ENCODE measurements around the gene PRPF8.

PRPF8 gene

DNA sequence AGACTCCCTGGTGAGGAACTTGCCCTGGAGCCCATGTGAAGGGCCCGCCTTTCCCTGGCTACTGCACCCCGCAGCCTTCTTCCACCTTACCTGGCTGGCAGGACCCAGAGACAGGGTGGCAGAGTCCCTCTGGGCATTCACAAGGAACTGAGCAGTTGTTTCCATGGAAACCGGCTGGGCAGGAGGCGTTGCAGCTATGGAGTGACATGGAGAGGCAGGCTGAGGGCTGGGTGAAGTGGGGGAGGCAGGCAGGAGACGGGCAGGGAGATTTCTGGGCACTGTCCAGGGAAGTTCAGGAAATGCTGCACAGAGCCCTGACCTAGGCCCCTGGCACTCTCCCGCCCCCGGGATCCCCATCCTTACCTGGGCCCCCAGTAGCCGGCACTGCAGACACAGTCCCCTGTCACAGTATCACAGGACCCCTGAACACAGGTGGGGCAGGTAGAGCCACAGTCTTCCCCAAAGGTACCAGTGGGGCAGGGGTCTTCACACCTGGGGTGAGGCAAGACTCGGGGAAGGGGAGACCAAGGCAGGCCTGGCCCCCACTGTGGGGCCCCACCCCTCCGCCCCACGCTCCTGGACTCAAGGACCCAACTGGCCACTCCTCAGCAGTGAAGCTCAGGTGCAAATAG, 45.0 kb downstream of the PRPF8 start:
- Histone ChIP-seq H3K4me1 (ENCODE audit: insufficient read depth, low read length) (peaks cover 5% of the 10 kb centered on the region), H3K4me2 (ENCODE audit: insufficient read depth, low read length) (no peak overlapping the region), H3K79me2 (ENCODE audit: insufficient read depth, low read length) (no peaks in the 10 kb centered on the region), H3K9me3 (ENCODE audit: insufficient read depth, low read length, severe bottlenecking) (no peaks in the 10 kb centered on the region), H3K27ac (ENCODE audit: low read length) (no peak overlapping the region), H3K36me3 (ENCODE audit: insufficient read depth, low read length) (no peaks in the 10 kb centered on the region), H3K27me3 (ENCODE audit: insufficient read depth, low read length, poor library complexity) (peaks cover 4% of the 10 kb centered on the region), H4K20me1 (ENCODE audit: insufficient read depth, low read length) (peaks cover 3% of the 10 kb centered on the region; the same call in 1 of the 2 replicates), H3K4me3 (ENCODE audit: low read depth in 1 of 2, low read length in 2 of 2) (no peak overlapping the region), H3K9ac (ENCODE audit: low read depth, low read length) (no peak overlapping the region), H2AFZ (ENCODE audit: low read depth, low read length) (no peak overlapping the region)
- no peak for ATAC-seq (ENCODE audit: insufficient read depth, low read depth)
- no peak for TF ChIP-seq EZH2 (IDR thresholded peaks at IDR 0.05; ENCODE audit: borderline replicate concordance, low read depth, low read length, severe bottlenecking)
- TF ChIP-seq, protein P1, sequence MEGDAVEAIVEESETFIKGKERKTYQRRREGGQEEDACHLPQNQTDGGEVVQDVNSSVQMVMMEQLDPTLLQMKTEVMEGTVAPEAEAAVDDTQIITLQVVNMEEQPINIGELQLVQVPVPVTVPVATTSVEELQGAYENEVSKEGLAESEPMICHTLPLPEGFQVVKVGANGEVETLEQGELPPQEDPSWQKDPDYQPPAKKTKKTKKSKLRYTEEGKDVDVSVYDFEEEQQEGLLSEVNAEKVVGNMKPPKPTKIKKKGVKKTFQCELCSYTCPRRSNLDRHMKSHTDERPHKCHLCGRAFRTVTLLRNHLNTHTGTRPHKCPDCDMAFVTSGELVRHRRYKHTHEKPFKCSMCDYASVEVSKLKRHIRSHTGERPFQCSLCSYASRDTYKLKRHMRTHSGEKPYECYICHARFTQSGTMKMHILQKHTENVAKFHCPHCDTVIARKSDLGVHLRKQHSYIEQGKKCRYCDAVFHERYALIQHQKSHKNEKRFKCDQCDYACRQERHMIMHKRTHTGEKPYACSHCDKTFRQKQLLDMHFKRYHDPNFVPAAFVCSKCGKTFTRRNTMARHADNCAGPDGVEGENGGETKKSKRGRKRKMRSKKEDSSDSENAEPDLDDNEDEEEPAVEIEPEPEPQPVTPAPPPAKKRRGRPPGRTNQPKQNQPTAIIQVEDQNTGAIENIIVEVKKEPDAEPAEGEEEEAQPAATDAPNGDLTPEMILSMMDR (IDR thresholded peaks at IDR 0.05; ENCODE audit: borderline replicate concordance, extremely low read depth, low read length, poor library complexity, severe bottlenecking) = no peak
- no peak for DNase-seq

DNA sequence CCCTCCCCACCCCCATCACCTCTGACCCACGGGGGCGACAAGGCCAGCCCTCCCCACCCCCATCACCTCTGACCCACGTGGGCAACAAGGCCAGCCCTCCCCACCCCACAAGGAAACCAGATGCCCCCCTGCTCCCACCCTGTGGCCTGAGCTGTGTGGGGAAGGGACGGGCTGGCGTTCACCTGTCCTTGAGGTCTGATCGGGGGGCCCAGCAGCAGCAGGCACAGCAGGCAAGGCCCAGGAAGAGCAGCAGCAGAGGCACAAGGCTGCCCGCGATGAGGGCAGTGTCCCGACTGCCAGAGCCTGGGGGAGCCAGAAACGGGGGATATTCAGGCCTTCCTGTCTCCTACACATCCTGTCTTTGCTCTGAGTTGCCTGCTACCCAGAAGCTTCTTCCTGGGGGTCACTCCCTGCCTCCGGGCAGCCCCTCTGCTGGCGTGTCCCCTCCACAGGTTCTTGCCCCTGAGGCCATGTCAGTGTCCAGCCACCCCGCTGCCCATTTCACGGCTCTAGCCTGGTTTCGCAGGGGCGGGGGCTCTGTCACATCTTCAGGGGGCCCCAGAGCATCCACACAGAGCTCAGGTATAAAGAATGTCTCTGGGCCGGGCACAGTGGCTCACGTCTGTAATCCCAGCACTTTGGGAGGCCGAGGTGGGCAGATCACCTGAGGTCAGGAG, 45.9 kb downstream of the PRPF8 start:
- no peak for ATAC-seq (ENCODE audit: insufficient read depth, low read depth)
- TF ChIP-seq, protein P1 (IDR thresholded peaks at IDR 0.05; ENCODE audit: borderline replicate concordance, extremely low read depth, low read length, poor library complexity, severe bottlenecking) = no peak
- no peak for TF ChIP-seq EZH2 (IDR thresholded peaks at IDR 0.05; ENCODE audit: borderline replicate concordance, low read depth, low read length, severe bottlenecking)
- Histone ChIP-seq H3K9ac (ENCODE audit: low read depth, low read length) (no peak overlapping the region), H3K36me3 (ENCODE audit: insufficient read depth, low read length) (no peaks in the 10 kb centered on the region), H3K27ac (ENCODE audit: low read length) (no peak overlapping the region), H3K4me3 (ENCODE audit: low read depth in 1 of 2, low read length in 2 of 2) (no peak overlapping the region), H3K9me3 (ENCODE audit: insufficient read depth, low read length, severe bottlenecking) (no peaks in the 10 kb centered on the region), H3K79me2 (ENCODE audit: insufficient read depth, low read length) (no peaks in the 10 kb centered on the region), H4K20me1 (ENCODE audit: insufficient read depth, low read length) (no peaks in the 10 kb centered on the region), H3K27me3 (ENCODE audit: insufficient read depth, low read length, poor library complexity) (peaks cover 4% of the 10 kb centered on the region), H3K4me1 (ENCODE audit: insufficient read depth, low read length) (peaks cover 5% of the 10 kb centered on the region), H2AFZ (ENCODE audit: low read depth, low read length) (no peak overlapping the region), H3K4me2 (ENCODE audit: insufficient read depth, low read length) (no peak overlapping the region)
- DNase-seq = no peak

DNA sequence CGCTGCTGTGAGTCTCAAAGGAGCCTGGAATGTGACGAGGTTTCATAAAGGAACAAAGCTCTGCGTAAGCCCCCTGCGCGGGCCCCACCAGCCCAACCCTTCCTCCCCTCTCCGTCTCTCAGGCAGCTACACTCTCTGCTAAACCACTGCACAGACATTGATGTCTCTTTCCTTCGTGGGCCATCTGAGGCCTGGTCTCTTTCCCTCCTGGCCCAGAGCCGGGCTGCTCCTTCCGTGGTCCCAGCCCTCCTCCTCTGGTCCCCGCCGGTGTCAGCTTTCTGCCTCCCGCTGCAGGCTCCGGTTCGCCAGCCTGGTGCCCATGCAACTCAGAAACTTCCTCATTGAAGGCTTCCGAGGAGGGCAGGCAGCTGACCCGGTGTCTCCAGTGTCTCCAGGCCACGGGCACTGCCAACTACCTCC, 46.5 kb downstream of the PRPF8 start:
- Histone ChIP-seq H3K27ac (ENCODE audit: low read length) (no peak overlapping the region), H3K9ac (ENCODE audit: low read depth, low read length) (no peak overlapping the region), H4K20me1 (ENCODE audit: insufficient read depth, low read length) (no peaks in the 10 kb centered on the region), H2AFZ (ENCODE audit: low read depth, low read length) (no peak overlapping the region), H3K4me1 (ENCODE audit: insufficient read depth, low read length) (no peaks in the 10 kb centered on the region), H3K27me3 (ENCODE audit: insufficient read depth, low read length, poor library complexity) (no peaks in the 10 kb centered on the region), H3K79me2 (ENCODE audit: insufficient read depth, low read length) (no peaks in the 10 kb centered on the region), H3K9me3 (ENCODE audit: insufficient read depth, low read length, severe bottlenecking) (no peaks in the 10 kb centered on the region), H3K36me3 (ENCODE audit: insufficient read depth, low read length) (no peaks in the 10 kb centered on the region), H3K4me3 (ENCODE audit: low read depth in 1 of 2, low read length in 2 of 2) (no peak overlapping the region), H3K4me2 (ENCODE audit: insufficient read depth, low read length) (no peak overlapping the region)
- DNase-seq = no peak
- no peak for ATAC-seq (ENCODE audit: insufficient read depth, low read depth)
- TF ChIP-seq EZH2 (IDR thresholded peaks at IDR 0.05; ENCODE audit: borderline replicate concordance, low read depth, low read length, severe bottlenecking) = no peak
- TF ChIP-seq, protein P1 (IDR thresholded peaks at IDR 0.05; ENCODE audit: borderline replicate concordance, extremely low read depth, low read length, poor library complexity, severe bottlenecking) = no peak

Measured in DND-41 (cell line).